Right lobe of liver (tissue), 4 donors: ENCODE data around the gene LRSAM1.

Source experiments
- POLR2A ChIP-seq: fragments of 450-650 bp; IDR thresholded peaks from one replicate; pipeline ENCODE4 v1.6.1; 2017; ENCODE audit warnings: antibody characterized with exemption, mild to moderate bottlenecking
- TF ChIP-seq, protein P1 (sequence below), 4 donors: fragments of 200-600 bp in 3 of 4; fragments of 450-650 bp in 1 of 4; IDR thresholded peaks; one replicate each; pipeline versions ENCODE4 v1.5.1 to v1.8.0; 2016 to 2022; ENCODE audit warnings: antibody characterized with exemption in 4 of 4, mild to moderate bottlenecking in 2 of 4
- donor health status: DM: no; HTN: no; CAD: no.
- donor health status: DM: no; HTN: no; CAD: no.
- donor health status: DM: no; HTN: yes; CAD: no.

- TF ChIP-seq, protein P1, sequence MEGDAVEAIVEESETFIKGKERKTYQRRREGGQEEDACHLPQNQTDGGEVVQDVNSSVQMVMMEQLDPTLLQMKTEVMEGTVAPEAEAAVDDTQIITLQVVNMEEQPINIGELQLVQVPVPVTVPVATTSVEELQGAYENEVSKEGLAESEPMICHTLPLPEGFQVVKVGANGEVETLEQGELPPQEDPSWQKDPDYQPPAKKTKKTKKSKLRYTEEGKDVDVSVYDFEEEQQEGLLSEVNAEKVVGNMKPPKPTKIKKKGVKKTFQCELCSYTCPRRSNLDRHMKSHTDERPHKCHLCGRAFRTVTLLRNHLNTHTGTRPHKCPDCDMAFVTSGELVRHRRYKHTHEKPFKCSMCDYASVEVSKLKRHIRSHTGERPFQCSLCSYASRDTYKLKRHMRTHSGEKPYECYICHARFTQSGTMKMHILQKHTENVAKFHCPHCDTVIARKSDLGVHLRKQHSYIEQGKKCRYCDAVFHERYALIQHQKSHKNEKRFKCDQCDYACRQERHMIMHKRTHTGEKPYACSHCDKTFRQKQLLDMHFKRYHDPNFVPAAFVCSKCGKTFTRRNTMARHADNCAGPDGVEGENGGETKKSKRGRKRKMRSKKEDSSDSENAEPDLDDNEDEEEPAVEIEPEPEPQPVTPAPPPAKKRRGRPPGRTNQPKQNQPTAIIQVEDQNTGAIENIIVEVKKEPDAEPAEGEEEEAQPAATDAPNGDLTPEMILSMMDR (IDR thresholded peaks at IDR 0.05): no peak
- TF ChIP-seq POLR2A: no peak
Measured at GRCh38 chr9:127406799-127407491, 44.4 kb upstream of the LRSAM1 start.
